Gastrocnemius medialis (tissue), 4 donors: ENCODE data around the gene KATNIP.

Experiments
- CTCF ChIP-seq, 5 experiments: fragments of 450-650 bp in 3 of 5; fragments of 200-600 bp in 2 of 5; sonication (generic) in 2 of 5; IDR thresholded peaks in 4 of 5; conservative IDR thresholded peaks in 1 of 5; 1 replicate in 4 of 5; 2 replicates in 1 of 5; pipeline ENCODE4 v1.5.1; 2016 to 2019; ENCODE audit warnings: antibody characterized with exemption in 5 of 5, mild to moderate bottlenecking in 3 of 5, moderate library complexity in 3 of 5
- POLR2A ChIP-seq, 2 donors: fragments of 450-650 bp; IDR thresholded peaks; one replicate each; pipeline ENCODE4 v1.6.1; 2017; ENCODE audit warnings: antibody characterized with exemption in 2 of 2, mild to moderate bottlenecking in 2 of 2, moderate library complexity in 2 of 2

- no peak for TF ChIP-seq POLR2A (IDR thresholded peaks at IDR 0.05)
- no peak for TF ChIP-seq CTCF (IDR thresholded peaks at IDR 0.05 in 4 of 5, conservative IDR thresholded peaks at IDR 0.05 in 1 of 5)
Observed at GRCh38 chr16:27550582-27550920, 607 bp downstream of the KATNIP start.
